ELF-1 (cell line): ENCODE data around the gene DOCK2.

Experiments
- DNase-seq: peaks from one replicate; pipeline ENCODE4 v3.0.0-alpha.2; 2016; ENCODE audit warnings: low read depth, low spot score

The DOCK2 gene

GRCh38 chr5:169980418-169981053, 343.5 kb downstream of the DOCK2 start, which contains the start of gene INSYN2B:
INSYN2B (minus strand) TSS chr5:169980495; CDS start chr5:169883898, 96,597 bp downstream.
- peak; percentile 97 for DNase-seq

GRCh38 chr5:169988206-169988605, 351.1 kb downstream of the DOCK2 start:
- DNase-seq = no peak

DNA sequence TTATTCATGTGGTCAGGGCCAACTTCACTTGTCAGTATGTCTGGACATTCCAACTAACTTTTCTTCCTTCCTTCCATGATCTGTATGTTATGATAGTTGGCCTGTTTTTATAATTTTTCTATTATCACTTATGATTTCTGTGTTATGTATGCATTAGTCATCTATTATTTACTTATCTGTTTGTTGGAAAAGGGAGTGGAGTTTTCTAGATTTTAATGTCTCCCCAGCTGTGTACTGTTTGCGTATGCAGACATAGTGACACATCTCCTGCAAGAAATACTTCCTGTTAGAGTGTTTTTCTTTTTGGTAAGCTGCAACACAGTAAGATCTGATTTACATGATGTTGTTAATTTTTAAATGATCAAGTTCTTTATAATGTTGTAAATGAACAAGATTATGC, 351.9 kb downstream of the DOCK2 start:
- DNase-seq = no peak

GRCh38 chr5:169989365-169989764, 352.3 kb downstream of the DOCK2 start:
- no peak for DNase-seq

GRCh38 chr5:169991115-169991869, 354.2 kb downstream of the DOCK2 start:
- DNase-seq = no peak

DNA sequence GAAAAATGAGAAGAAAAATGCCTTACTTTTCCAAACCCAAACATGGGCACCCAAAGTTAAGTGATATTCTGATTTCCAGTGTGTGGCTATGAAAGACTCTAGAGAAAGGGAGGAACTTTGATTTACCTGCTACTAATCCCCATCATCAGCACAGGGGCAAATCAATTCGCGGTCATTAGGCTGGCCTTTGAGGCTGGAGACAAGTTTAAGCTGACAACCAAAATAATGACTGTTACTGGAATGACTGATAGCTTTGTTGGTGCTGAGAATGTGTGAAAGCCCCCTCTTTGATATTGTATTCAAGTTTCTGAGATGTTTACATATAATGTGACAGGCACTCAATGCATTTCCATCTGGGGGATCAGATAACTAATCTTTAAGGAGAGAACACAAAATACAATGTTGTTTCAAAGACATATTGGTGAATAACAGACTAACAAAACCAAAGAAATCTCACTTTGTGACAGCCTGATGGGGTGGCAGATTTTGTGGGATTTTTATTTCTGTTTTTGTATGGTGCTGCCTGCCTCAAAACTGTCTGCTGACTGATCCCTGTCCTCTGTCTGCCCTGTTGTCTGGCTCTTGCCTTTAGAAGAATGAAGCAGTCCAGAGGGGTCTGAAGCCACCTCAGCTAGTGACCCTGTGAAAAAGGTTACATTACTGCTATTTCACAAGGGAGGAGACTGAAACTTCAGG, 355.9 kb downstream of the DOCK2 start:
- DNase-seq = no peak

DNA sequence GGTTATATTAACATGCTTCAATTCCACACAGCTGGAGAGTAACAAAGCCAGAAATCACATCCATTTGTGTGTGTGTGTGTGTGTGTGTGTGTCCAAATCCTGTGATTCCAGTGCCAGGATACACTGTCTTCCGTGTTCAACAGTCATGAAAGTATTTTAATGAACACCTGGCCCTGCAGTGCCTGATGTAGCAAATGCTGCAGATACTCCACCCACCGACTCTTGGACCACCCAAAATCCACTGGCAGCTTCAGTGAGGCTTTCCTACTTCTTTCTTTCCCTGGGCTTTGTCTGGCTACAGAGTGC, 356.4 kb downstream of the DOCK2 start:
- no peak for DNase-seq

- DNase-seq = peak; percentile 28
These were observed 360.7 kb downstream of the DOCK2 start for GRCh38 chr5:169997798-169998197.

DNA sequence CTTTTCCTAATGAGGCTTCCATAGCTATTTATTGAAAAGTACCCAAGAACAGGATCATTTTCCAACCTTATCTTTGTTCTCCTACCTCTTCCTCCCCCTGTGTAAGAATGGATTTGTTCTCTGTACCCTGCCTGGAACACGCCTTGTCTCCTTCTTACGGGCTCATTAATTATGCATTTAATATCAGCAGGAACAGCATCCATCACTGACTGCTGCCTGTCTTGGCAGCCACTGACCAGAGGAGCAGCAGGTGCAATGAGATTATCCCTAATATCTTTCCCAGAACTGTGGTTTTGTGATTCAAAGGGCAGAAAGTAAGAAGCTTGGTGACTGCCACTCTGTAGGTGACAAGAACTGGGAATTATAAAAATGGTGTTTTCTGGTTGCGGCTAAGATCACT, 362.5 kb downstream of the DOCK2 start:
- no peak for DNase-seq

DNA sequence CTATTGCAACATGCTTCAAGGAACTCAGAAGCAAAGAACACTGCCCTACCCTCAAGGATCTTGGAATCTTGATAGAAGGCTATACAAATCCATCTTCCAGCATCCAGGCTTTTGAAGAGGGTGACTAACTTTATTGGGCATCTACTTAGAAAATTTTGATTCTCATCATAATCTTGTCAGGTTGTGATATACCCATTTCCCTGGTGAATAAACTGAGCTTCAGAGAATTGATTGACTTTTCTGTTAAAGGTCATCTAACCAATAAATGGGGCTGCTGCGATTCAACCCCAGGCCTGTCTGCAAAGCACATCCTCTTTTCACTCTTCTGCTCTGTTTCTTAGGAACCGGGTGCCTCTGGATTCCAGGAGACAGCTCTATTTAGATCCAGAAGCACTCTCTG, 363.1 kb downstream of the DOCK2 start:
- no peak for DNase-seq

- DNase-seq = no peak
These were observed 368.9 kb downstream of the DOCK2 start for GRCh38 chr5:170006021-170006420.

- DNase-seq = no peak
These were observed 371.3 kb downstream of the DOCK2 start for GRCh38 chr5:170008376-170008775.

DNA sequence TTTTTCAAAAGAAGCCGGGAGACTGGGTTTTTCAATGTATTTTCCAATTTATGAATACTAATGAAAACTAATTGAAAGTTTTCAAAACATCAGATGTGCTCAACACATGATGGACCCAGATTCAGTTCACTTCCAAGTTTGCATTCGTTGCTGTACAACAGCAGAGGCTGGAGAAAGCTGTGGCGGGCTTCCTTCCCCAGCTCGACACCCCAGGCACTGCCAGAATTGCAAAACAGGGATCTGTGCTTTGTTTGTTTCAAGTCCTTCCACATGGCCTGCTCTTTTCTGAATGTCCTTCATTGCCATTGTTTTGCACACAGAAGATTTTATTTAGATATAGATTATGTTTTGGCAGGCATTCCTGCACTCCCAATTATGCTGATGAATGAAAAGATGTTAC, 373.5 kb downstream of the DOCK2 start:
- DNase-seq = peak; percentile 20

- DNase-seq = no peak
These were observed 374.7 kb downstream of the DOCK2 start for GRCh38 chr5:170011751-170012150.

DNA sequence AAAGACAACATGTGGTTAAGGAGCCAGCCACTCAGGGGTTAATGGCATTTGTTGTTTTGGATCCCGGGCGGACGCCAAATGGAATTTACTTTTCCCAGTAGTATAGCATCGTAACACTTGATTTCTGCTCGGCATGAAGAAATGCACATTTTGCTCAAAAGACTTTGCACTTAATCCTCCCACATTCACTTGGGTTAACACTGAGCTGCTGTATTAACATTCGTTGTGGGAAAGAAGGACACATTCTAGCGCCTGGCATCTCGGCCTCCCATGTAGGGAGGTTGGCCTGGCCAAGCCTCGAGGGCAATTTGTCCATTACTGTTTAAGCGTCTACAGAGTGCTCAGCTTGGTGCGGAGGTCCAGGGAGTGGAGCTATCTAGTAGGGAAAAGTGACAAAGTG, 375.5 kb downstream of the DOCK2 start:
- no peak for DNase-seq

- DNase-seq = no peak
These were observed 383.3 kb downstream of the DOCK2 start for GRCh38 chr5:170020423-170020822.

DNA sequence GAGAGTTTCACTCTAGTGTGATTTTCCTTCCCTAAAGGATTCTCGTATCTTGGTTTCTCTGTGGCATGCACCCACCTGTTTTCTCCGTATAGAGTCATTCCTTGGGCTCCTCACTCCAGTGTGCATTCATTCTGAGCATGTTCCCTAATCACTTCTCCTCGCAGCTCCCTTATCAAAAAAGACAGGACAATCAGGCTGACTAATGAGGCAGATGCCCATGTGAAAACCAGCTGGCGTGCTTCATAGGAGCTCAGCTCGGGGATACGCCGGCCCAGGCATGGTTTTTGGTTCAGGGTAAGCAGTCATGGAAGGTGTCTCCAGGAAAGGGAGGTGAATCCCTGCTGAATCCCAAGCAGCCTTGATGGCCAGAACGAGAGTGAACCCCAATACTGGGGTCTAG, 384.4 kb downstream of the DOCK2 start:
- DNase-seq = no peak

DNA sequence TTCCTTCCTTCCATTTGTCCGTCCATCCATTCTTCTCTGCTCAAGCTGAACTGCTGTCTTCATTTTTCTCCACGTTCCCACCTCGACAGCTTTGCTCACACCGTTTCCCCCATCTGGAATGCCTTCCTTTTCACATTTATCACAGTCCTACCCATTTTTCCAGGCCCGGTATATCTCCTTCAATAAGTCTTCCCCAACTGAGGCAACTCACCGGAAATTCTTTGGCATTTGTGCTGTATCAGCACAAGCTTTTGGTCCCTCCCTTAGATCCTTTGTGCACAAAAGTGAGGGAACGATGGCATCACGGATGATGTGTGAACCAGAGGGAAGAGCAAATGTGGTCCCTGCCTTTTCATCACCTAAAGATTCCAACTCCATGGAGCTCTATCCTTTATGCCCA, 388.8 kb downstream of the DOCK2 start:
- DNase-seq = no peak

GRCh38 chr5:170028124-170028523, 391.0 kb downstream of the DOCK2 start:
- DNase-seq = no peak

- no peak for DNase-seq
These were observed 397.2 kb downstream of the DOCK2 start for GRCh38 chr5:170034231-170034630.

GRCh38 chr5:170038241-170038640, 401.2 kb downstream of the DOCK2 start:
- DNase-seq = no peak

DNA sequence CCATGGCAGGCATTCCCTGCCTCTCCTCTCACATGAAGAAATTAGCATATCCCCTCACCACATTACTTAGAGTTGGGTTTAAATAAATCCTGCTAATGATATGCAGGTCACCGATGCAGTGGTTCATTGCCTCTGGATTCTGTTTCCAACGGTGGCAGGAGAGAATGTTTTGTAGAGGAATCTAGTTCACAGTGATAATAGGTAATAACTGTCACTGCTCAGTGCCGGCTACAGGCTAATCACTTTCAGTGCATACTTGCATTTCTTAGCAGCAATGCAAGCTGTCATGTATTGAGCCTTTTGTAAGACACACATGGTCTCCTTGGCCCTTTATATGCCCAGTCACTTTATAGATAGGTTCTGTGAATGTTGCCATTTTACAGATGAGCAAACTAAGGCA, 402.8 kb downstream of the DOCK2 start:
- DNase-seq = no peak

DNA sequence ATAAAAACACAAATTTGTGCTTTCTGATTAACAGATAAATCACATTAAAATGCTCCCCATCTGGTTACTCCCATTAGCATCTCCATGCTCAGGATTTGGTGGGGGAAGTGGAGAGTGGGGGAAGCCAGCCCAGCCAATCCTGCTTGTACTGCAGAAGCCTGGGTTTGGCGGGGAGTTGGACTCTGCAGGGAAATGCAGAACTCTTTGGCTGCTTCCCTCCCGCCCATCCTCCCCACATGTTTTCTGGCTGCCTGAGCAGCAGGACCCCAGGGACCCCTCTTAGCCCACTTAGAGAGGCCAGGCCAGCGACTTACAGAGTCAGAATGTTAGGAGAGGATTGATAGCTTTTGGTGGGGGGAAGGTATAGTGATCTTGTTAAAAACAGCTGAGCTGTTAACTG, 409.2 kb downstream of the DOCK2 start:
- no peak for DNase-seq
